H1 (cell line): ENCODE measurements around the gene ABHD4. TPM values are rescaled to one million over a fixed set of nuclear protein-coding genes. Genes with fewer than 3 reads are reported as not detected.

Experiments used
- CTCF ChIA-PET: fragments of 300-600 bp; sonication (Branson Sonifier 250); formaldehyde crosslinking; loops from one replicate; lab custom pipeline; 2021; ENCODE audit not compliant: partially characterized antibody; lab: Charles Lee
- POLR2A ChIA-PET: fragments of 300-600 bp; sonication (Branson Sonifier 250); formaldehyde crosslinking; loops from one replicate; lab custom pipeline; 2021; ENCODE audit warnings: inconsistent platforms; ENCODE audit not compliant: partially characterized antibody; lab: Charles Lee
- DNase-seq, 2 experiments: peaks; one replicate each; pipeline versions ENCODE4 v3.0.0 to v3.0.0-alpha.2; 2010 to 2022; ENCODE audit warnings: low spot score in 2 of 2, low read depth in 1 of 2, mixed read lengths in 1 of 2
- FAIRE-seq: peaks from 2 replicates; lab custom pipeline; 2011; peaks lifted over from hg19 to GRCh38; lab: Jason Lieb, UNC
- H2AFZ ChIP-seq: 2 replicates; pipeline ENCODE4 v1.8.1; 2012; ENCODE audit warnings: low read length, inconsistent platforms
- H2AK5ac ChIP-seq: 2 replicates; pipeline ENCODE4 v1.6.1; 2013; ENCODE audit warnings: low read depth, low read length
- H2BK120ac ChIP-seq: replicated peaks from 2 replicates; pipeline ENCODE3; 2013; ENCODE audit warnings: low read depth, low read length, inconsistent platforms
- H2BK12ac ChIP-seq: 2 replicates; pipeline ENCODE4 v1.6.1; 2013; ENCODE audit warnings: low read depth, low read length
- H2BK15ac ChIP-seq: 2 replicates; pipeline ENCODE4 v1.6.1; 2013; ENCODE audit warnings: low read length
- H2BK20ac ChIP-seq: 2 replicates; pipeline ENCODE4 v1.6.1; 2013; ENCODE audit warnings: low read length
- H2BK5ac ChIP-seq: 2 replicates; pipeline ENCODE4 v1.6.1; 2013; ENCODE audit warnings: low read depth, low read length
- H3K14ac ChIP-seq: 2 replicates; pipeline ENCODE4 v1.6.1; 2013; ENCODE audit warnings: inconsistent platforms; ENCODE audit not compliant: insufficient read length
- H3K18ac ChIP-seq: 2 replicates; pipeline ENCODE4 v1.6.1; 2013; ENCODE audit warnings: low read length; ENCODE audit errors: extremely low read depth
- H3K23ac ChIP-seq: 2 replicates; pipeline ENCODE4 v1.6.1; 2013; ENCODE audit warnings: inconsistent platforms; ENCODE audit not compliant: insufficient read length
- H3K23me2 ChIP-seq: 2 replicates; pipeline ENCODE4 v1.6.1; 2013; ENCODE audit warnings: low read depth, low read length
- H3K27ac ChIP-seq: 2 replicates; pipeline ENCODE4 v1.6.1; 2011; ENCODE audit warnings: low read depth, low read length, inconsistent platforms
- H3K27me3 ChIP-seq, 4 experiments: replicated peaks in 1 of 4; 1 replicate in 1 of 4; 2 replicates in 3 of 4; pipeline versions ENCODE4 v1.6.1 to v1.8.1; 2011 to 2013; ENCODE audit warnings: low read length in 3 of 4, mild to moderate bottlenecking in 3 of 4, inconsistent platforms in 2 of 4, mixed read lengths in 2 of 4, moderate library complexity in 1 of 4; ENCODE audit not compliant: control insufficient read depth in 3 of 4, insufficient read depth in 3 of 4; ENCODE audit errors: extremely low read depth in 1 of 4
- H3K36me3 ChIP-seq, 4 experiments: 2 replicates each; pipeline versions ENCODE4 v1.6.1 to v1.8.1; 2011 to 2013; ENCODE audit warnings: mild to moderate bottlenecking in 4 of 4, low read length in 3 of 4, moderate library complexity in 2 of 4, control low read depth in 1 of 4, inconsistent platforms in 1 of 4; ENCODE audit not compliant: insufficient read depth in 4 of 4, control insufficient read depth in 2 of 4
- H3K4ac ChIP-seq: replicated peaks from 2 replicates; pipeline ENCODE3; 2013; ENCODE audit warnings: low read length, low read depth, mixed read lengths, inconsistent platforms; ENCODE audit not compliant: insufficient read length
- H3K4me1 ChIP-seq, 4 experiments: replicated peaks in 1 of 4; 1 replicate in 1 of 4; 2 replicates in 3 of 4; pipeline versions ENCODE4 v1.6.1 to v1.8.1; 2011 to 2013; ENCODE audit warnings: low read length in 3 of 4, inconsistent platforms in 2 of 4, mixed read lengths in 1 of 4; ENCODE audit not compliant: insufficient read depth in 4 of 4, control insufficient read depth in 3 of 4
- H3K4me2 ChIP-seq, 2 experiments: 2 replicates each; pipeline versions ENCODE4 v1.6.1 to v1.8.1; 2011 to 2013; ENCODE audit warnings: low read depth in 2 of 2, low read length in 2 of 2, control low read depth in 1 of 2, inconsistent platforms in 1 of 2, mild to moderate bottlenecking in 1 of 2; ENCODE audit not compliant: insufficient read depth in 1 of 2
- H3K4me3 ChIP-seq, 4 experiments: fragments of 200-600, 300-600 bp in 1 of 4; sonication (generic), shearing (Covaris generic), sonication (Bioruptor Twin) in 1 of 4; 2 replicates each; pipeline versions ENCODE4 v1.5.1 to v1.8.1; 2011 to 2016; ENCODE audit warnings: low read length in 4 of 4, low read depth in 3 of 4, control low read depth in 2 of 4, inconsistent platforms in 2 of 4, mild to moderate bottlenecking in 2 of 4, mixed read lengths in 1 of 4, moderate library complexity in 1 of 4; ENCODE audit not compliant: insufficient read depth in 2 of 4; ENCODE audit errors: extremely low read depth in 1 of 4
- H3K56ac ChIP-seq: replicated peaks from 2 replicates; pipeline ENCODE3; 2013; ENCODE audit warnings: low read depth, mild to moderate bottlenecking, mixed read lengths, low read length, inconsistent platforms; ENCODE audit not compliant: insufficient read length
- H3K79me1 ChIP-seq: 2 replicates; pipeline ENCODE4 v1.6.1; 2013; ENCODE audit warnings: low read depth, low read length, control low read depth
- H3K79me2 ChIP-seq, 2 experiments: 2 replicates each; pipeline versions ENCODE4 v1.6.1 to v1.8.1; 2012 to 2013; ENCODE audit warnings: low read length in 2 of 2, mild to moderate bottlenecking in 2 of 2, inconsistent platforms in 1 of 2; ENCODE audit not compliant: insufficient read depth in 2 of 2, control insufficient read depth in 1 of 2
- H3K9ac ChIP-seq, 4 experiments: replicated peaks in 1 of 4; 1 replicate in 1 of 4; 2 replicates in 3 of 4; pipeline versions ENCODE4 v1.6.1 to v1.8.1; 2011 to 2013; ENCODE audit warnings: low read depth in 3 of 4, low read length in 3 of 4, control low read depth in 2 of 4, mild to moderate bottlenecking in 2 of 4, moderate library complexity in 2 of 4, inconsistent platforms in 1 of 4; ENCODE audit errors: extremely low read depth in 1 of 4
- H3K9me3 ChIP-seq, 2 experiments: 2 replicates each; pipeline versions ENCODE4 v1.6.1 to v1.8.1; 2012 to 2013; ENCODE audit warnings: mild to moderate bottlenecking in 2 of 2, moderate library complexity in 2 of 2, control low read depth in 1 of 2, inconsistent platforms in 1 of 2, low read depth in 1 of 2, low read length in 1 of 2, mixed read lengths in 1 of 2; ENCODE audit not compliant: insufficient read depth in 2 of 2
- H4K20me1 ChIP-seq, 2 experiments: replicated peaks in 1 of 2; 2 replicates each; pipeline versions ENCODE3 to v1.8.1; 2011 to 2013; ENCODE audit warnings: inconsistent platforms in 2 of 2, low read length in 2 of 2, mild to moderate bottlenecking in 1 of 2; ENCODE audit not compliant: insufficient read depth in 2 of 2, control insufficient read depth in 1 of 2
- H4K5ac ChIP-seq: 2 replicates; pipeline ENCODE4 v1.6.1; 2013; ENCODE audit warnings: low read length, low read depth, mixed read lengths, inconsistent platforms; ENCODE audit not compliant: insufficient read length
- H4K8ac ChIP-seq: 2 replicates; pipeline ENCODE4 v1.8.0; 2013; ENCODE audit warnings: mild to moderate bottlenecking, moderate library complexity, low read length, inconsistent platforms; ENCODE audit not compliant: insufficient read depth; ENCODE audit errors: extremely low read depth
- H4K91ac ChIP-seq: replicated peaks from 2 replicates; pipeline ENCODE3; 2013; ENCODE audit warnings: low read length, mixed read lengths, inconsistent platforms; ENCODE audit not compliant: insufficient read length
- BRCA1 ChIP-seq: IDR thresholded peaks from 2 replicates; pipeline ENCODE4 v1.6.1; 2012; ENCODE audit warnings: low read depth, low read length, improper control_type of control experiment
- EP300 ChIP-seq, 2 experiments: IDR thresholded peaks; 1 replicate in 1 of 2; 2 replicates in 1 of 2; pipeline ENCODE4 v1.6.1; 2011 to 2012; ENCODE audit warnings: low read depth in 2 of 2, low read length in 2 of 2, mild to moderate bottlenecking in 2 of 2, borderline replicate concordance in 1 of 2, inconsistent platforms in 1 of 2, moderate library complexity in 1 of 2
- GABPA ChIP-seq: IDR thresholded peaks from 2 replicates; pipeline ENCODE4 v1.6.1; 2011; ENCODE audit warnings: mild to moderate bottlenecking, low read length, moderate library complexity, borderline replicate concordance; ENCODE audit not compliant: insufficient read depth
- RBBP5 ChIP-seq: IDR thresholded peaks from 2 replicates; pipeline ENCODE4 v1.7.1; 2012; ENCODE audit warnings: low read depth, mild to moderate bottlenecking, inconsistent platforms, low read length, moderate library complexity, borderline replicate concordance
- RXRA ChIP-seq: IDR thresholded peaks from 2 replicates; pipeline ENCODE4 v1.6.1; 2011; ENCODE audit warnings: low read depth, mild to moderate bottlenecking, low read length, moderate library complexity; ENCODE audit not compliant: insufficient read depth
- SIRT6 ChIP-seq: IDR thresholded peaks from one replicate; pipeline ENCODE4 v1.7.1; 2012; ENCODE audit warnings: low read length, inconsistent platforms
- WGBS, 2 experiments: shearing (Covaris generic) in 1 of 2; methylation state at CpG; one replicate each; pipeline versions ENCODE4 v1.1.6 to v1.1.7; 2013 to 2015; ENCODE audit warnings: low lambda C conversion rate in 2 of 2, mixed read lengths in 2 of 2, inconsistent platforms in 1 of 2, low coverage in 1 of 2, missing lambda C conversion rate in 1 of 2; ENCODE audit not compliant: insufficient replicate concordance in 2 of 2, insufficient coverage in 1 of 2, insufficient read length in 1 of 2; ENCODE audit errors: extremely low coverage in 1 of 2, missing lambda C conversion rate in 1 of 2; 5-methylcytosine and 5-hydroxymethylcytosine counted together
- polyA plus RNA-seq, 7 experiments: library from polyadenylated mRNA; depleted of rRNA in 3 of 7; stranded (reverse) in 5 of 7; unstranded in 2 of 7; fragments of >200 nt in 5 of 7; fragments of 200-250 nt in 2 of 7; gene quantifications; 1 replicate in 5 of 7; 2 replicates in 1 of 7; 4 replicates in 1 of 7; pipeline versions ENCODE4 v1.2.1 to v1.2.3, GENCODE V29; 2011 to 2013; ENCODE audit warnings: missing spikeins in 2 of 7, mixed read lengths in 2 of 7
- total RNA-seq: library from RNA; stranded (reverse); fragmentation: NEBNext Ultra II Directional; extraction: Animal tissue kit (Norgen Biotek cat#: 25700); gene quantifications from 2 replicates; pipeline ENCODE4 v1.2.1, GENCODE V29; 2021
- TF ChIP-seq, protein P1 (sequence below): IDR thresholded peaks from 2 replicates; pipeline ENCODE4 v1.6.1; 2012; ENCODE audit warnings: inconsistent platforms

The ABHD4 gene
- total and polyA plus RNA-seq, 2 of the 8 experiments (the other 6 are each of a cell fraction or from before 2014, with no cell fraction given), result 32.4 to 42.9 TPM

DNA sequence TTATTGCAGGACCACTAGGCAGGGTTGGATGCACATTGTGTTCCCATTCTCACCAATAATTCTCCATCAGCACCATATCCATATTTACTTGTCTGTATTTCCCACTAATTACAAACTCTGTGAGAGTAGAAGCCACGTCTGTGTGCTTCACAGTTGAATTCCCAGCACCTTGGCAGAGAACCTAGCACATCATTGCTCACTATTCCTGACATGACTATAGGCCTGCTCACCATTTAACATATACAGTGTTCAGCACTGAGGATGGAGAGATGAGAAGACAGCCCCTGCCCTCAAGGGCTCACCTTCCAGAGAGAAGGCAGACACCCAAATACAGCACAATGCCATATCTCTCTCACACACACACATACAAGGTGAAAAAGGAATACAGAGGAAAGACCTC lies 14.1 kb upstream of the ABHD4 start:
- H2BK12ac ChIP-seq, result no peak overlapping the region
- no peak overlapping the region for H3K14ac ChIP-seq
- H3K4me2 ChIP-seq, result no peak overlapping the region
- H3K79me2 ChIP-seq, result peaks cover 5 to 65% of the 10 kb centered on the region in 2 experiments
- no peaks in the 10 kb centered on the region for H3K27me3 ChIP-seq
- no peaks in the 10 kb centered on the region for H3K9me3 ChIP-seq
- WGBS, 2 experiments, result 90% methylated on average over 1 of the region's 1 CpG; no CpG with 5 or more reads in 1 of the 2 experiments
- H3K23me2 ChIP-seq, result no peaks in the 10 kb centered on the region
- no peak for FAIRE-seq
- no peak overlapping the region for H3K18ac ChIP-seq
- H4K8ac ChIP-seq, result no peak overlapping the region
- peaks cover 8% of the 10 kb centered on the region for H3K79me1 ChIP-seq
- 0 out of 8 replicates have a peak, but pooled peaks cover 0 to 2% (median 0%) of the 10 kb centered on the region in 4 experiments for H3K36me3 ChIP-seq
- peaks cover 0 to 6% of the 10 kb centered on the region in 2 experiments for H4K20me1 ChIP-seq
- H2BK20ac ChIP-seq, result no peak overlapping the region
- POLR2A ChIA-PET, result no interaction called here
- no peak overlapping the region for H2BK120ac ChIP-seq
- H2AK5ac ChIP-seq, result no peak overlapping the region
- H3K23ac ChIP-seq, result no peak overlapping the region
- no peak overlapping the region for H4K91ac ChIP-seq
- no peak overlapping the region for H2BK5ac ChIP-seq
- H3K4ac ChIP-seq, result no peak overlapping the region
- TF ChIP-seq SIRT6 (no peak), RBBP5 (no peak), RXRA (no peak), EP300 (IDR thresholded peaks at IDR 0.05; ENCODE audit: borderline replicate concordance in 1 of 2, low read depth in 2 of 2, low read length in 2 of 2) (no peak), BRCA1 (no peak), GABPA (no peak)
- TF ChIP-seq, protein P1, sequence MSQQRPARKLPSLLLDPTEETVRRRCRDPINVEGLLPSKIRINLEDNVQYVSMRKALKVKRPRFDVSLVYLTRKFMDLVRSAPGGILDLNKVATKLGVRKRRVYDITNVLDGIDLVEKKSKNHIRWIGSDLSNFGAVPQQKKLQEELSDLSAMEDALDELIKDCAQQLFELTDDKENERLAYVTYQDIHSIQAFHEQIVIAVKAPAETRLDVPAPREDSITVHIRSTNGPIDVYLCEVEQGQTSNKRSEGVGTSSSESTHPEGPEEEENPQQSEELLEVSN, result no peak
- TF ChIP-seq, all 59 proteins: peak for 0
- Histone ChIP-seq H3K9ac (no peak overlapping the region), H2BK15ac (no peak overlapping the region), H3K4me1 (no peaks in the 10 kb centered on the region), H3K4me3 (no peak overlapping the region), H4K5ac (no peak overlapping the region), H3K27ac (no peak overlapping the region), H2AFZ (no peak overlapping the region), H3K56ac (no peak overlapping the region)
- CTCF ChIA-PET, result interaction anchor here (0.6 to 4.1 kb wide), 3 partner anchors 14 to 354 kb away, joined by 4 to 22 read pairs (median 10); no protein-coding TSS in a partner anchor
- DNase-seq, result no peak
